ENCODE measurements around the gene MBOAT1. TPM values are rescaled to one million over a fixed set of nuclear protein-coding genes. Genes with fewer than 3 reads are reported as not detected.

The MBOAT1 gene
- polyA plus RNA-seq, 1 donor (not counting 4 experiments of a cell fraction or from before 2014, with no cell fraction given): 4.9 TPM

- Histone ChIP-seq H3K27me3 (ENCODE audit: control insufficient read depth, extremely low read depth, insufficient read depth, low read length) (no peaks in the 10 kb centered on the region), H4K20me1 (ENCODE audit: control insufficient read depth, extremely low read depth, insufficient read depth, low read length) (no peaks in the 10 kb centered on the region), H3K4me1 (ENCODE audit: control insufficient read depth, extremely low read depth, insufficient read depth, low read length) (no peaks in the 10 kb centered on the region), H3K36me3 (ENCODE audit: control insufficient read depth in 2 of 2, extremely low read depth in 1 of 2, insufficient read depth in 2 of 2, low read length in 2 of 2) (peaks cover 0 to 3% of the 10 kb centered on the region in 2 experiments), H3K9me1 (ENCODE audit: control insufficient read depth, extremely low read depth, insufficient read depth, low read length) (no peaks in the 10 kb centered on the region), H2AFZ (ENCODE audit: control insufficient read depth, low read length) (no peak overlapping the region), H3K9ac (ENCODE audit: control insufficient read depth, extremely low read depth, insufficient read depth, low read length) (no peak overlapping the region), H3K4me2 (ENCODE audit: control insufficient read depth, extremely low read depth, insufficient read depth, low read depth, low read length) (no peak overlapping the region), H3K4me3 (ENCODE audit: control insufficient read depth in 2 of 3, extremely low read depth in 1 of 3, insufficient read depth in 2 of 3, low read depth in 1 of 3, low read length in 3 of 3) (no peak overlapping the region), H3K27ac (ENCODE audit: control insufficient read depth, insufficient read depth, low read length) (no peak overlapping the region), H3K9me3 (ENCODE audit: control insufficient read depth, low read depth, low read length) (no peaks in the 10 kb centered on the region), H3K79me2 (ENCODE audit: control insufficient read depth, insufficient read depth, low read length) (no peaks in the 10 kb centered on the region)
- no peak for FAIRE-seq
- dilution Hi-C loops (cut with MboI; ENCODE audit: extremely low pct_ligation_motif_present, low sequenced_read_pairs): no loop called here
- TF ChIP-seq CTCF (optimal IDR thresholded peaks at IDR 0.05 in 1 of 3, IDR thresholded peaks at IDR 0.05 in 1 of 3, conservative IDR thresholded peaks at IDR 0.05 in 1 of 3; ENCODE audit: extremely low read depth in 1 of 3, insufficient read depth in 2 of 3, low read length in 3 of 3): no peak
- TF ChIP-seq EZH2 (IDR thresholded peaks at IDR 0.05; ENCODE audit: low read length): no peak
- DNase-seq (ENCODE audit: low read depth, low spot score): no peak
Observed at GRCh38 chr6:20096536-20096935, 115.7 kb downstream of the MBOAT1 start.

- no peak overlapping the region for H3K4me3 ChIP-seq (ENCODE audit: control insufficient read depth in 2 of 3, extremely low read depth in 1 of 3, insufficient read depth in 2 of 3, low read depth in 1 of 3, low read length in 3 of 3)
- no peak overlapping the region for H3K4me2 ChIP-seq (ENCODE audit: control insufficient read depth, extremely low read depth, insufficient read depth, low read depth, low read length)
- H3K27me3 ChIP-seq (ENCODE audit: control insufficient read depth, extremely low read depth, insufficient read depth, low read length): no peaks in the 10 kb centered on the region
- dilution Hi-C loops (cut with MboI; ENCODE audit: extremely low pct_ligation_motif_present, low sequenced_read_pairs): no loop called here
- H2AFZ ChIP-seq (ENCODE audit: control insufficient read depth, low read length): no peak overlapping the region
- no peak overlapping the region for H3K9ac ChIP-seq (ENCODE audit: control insufficient read depth, extremely low read depth, insufficient read depth, low read length)
- H3K9me1 ChIP-seq (ENCODE audit: control insufficient read depth, extremely low read depth, insufficient read depth, low read length): no peaks in the 10 kb centered on the region
- H3K36me3 ChIP-seq (ENCODE audit: control insufficient read depth in 2 of 2, extremely low read depth in 1 of 2, insufficient read depth in 2 of 2, low read length in 2 of 2): no peaks in the 10 kb centered on the region
- no peaks in the 10 kb centered on the region for H4K20me1 ChIP-seq (ENCODE audit: control insufficient read depth, extremely low read depth, insufficient read depth, low read length)
- H3K27ac ChIP-seq (ENCODE audit: control insufficient read depth, insufficient read depth, low read length): no peak overlapping the region
- DNase-seq (ENCODE audit: low read depth, low spot score) (no peak), FAIRE-seq (no peak)
- no peaks in the 10 kb centered on the region for H3K4me1 ChIP-seq (ENCODE audit: control insufficient read depth, extremely low read depth, insufficient read depth, low read length)
- H3K9me3 ChIP-seq (ENCODE audit: control insufficient read depth, low read depth, low read length): no peaks in the 10 kb centered on the region
- no peak for TF ChIP-seq EZH2 (IDR thresholded peaks at IDR 0.05; ENCODE audit: low read length)
- TF ChIP-seq CTCF (optimal IDR thresholded peaks at IDR 0.05 in 1 of 3, IDR thresholded peaks at IDR 0.05 in 1 of 3, conservative IDR thresholded peaks at IDR 0.05 in 1 of 3; ENCODE audit: extremely low read depth in 1 of 3, insufficient read depth in 2 of 3, low read length in 3 of 3): no peak
- no peaks in the 10 kb centered on the region for H3K79me2 ChIP-seq (ENCODE audit: control insufficient read depth, insufficient read depth, low read length)
Observed at GRCh38 chr6:20095436-20095835, 116.8 kb downstream of the MBOAT1 start.
